ENCODE data around the gene TOE1.
A peak's percentile ranks its signal among the peaks of the same experiment; 100 is the strongest.

TOE1 gene

DNA sequence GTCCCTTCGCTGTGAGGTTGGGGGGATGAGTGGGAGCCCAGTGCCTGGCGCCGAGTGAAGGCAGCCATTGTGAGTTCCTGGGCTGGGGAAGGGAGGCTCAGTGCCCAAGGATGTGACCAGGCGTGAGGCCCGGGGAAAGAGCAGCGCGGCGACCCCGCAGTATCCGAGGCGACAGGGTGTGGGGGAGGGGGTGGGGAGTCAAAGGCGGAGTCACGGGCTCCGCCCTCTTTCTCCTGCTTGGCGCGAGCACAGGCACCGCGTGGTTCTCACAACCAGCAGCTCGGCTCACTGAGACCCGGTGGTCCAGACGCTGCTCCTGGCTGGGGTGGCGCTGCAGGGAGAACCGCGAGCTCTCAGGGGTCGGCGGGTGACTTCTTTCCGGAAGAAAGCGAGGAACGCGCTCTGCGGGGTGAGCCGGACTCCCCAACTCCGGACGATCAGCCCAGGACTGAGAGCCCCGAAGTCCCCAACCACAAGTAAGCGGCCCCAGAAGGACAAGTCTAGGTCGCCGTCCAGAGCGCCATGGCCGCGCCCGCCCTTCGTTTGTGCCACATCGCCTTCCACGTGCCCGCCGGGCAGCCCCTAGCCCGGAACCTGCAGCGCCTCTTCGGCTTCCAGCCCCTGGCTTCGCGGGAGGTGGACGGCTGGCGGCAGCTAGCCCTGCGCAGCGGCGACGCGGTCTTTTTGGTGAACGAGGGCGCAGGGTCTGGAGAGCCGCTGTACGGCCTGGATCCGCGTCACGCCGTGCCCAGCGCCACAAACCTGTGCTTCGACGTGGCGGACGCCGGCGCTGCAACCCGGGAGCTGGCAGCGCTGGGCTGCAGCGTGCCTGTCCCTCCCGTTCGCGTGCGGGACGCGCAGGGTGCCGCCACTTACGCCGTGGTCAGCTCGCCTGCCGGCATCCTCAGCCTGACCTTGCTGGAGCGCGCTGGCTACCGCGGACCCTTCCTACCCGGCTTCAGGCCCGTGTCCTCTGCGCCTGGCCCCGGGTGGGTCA is 13.0 kb upstream of the TOE1 start, which contains the start of gene HPDL:
TSS of gene HPDL (plus strand) at position 269 of the 997 bp plus-strand sequence. CDS start at position 523, 254 bp downstream.
- DNase-seq (ENCODE audit: low read depth): peak; percentile 47

DNA sequence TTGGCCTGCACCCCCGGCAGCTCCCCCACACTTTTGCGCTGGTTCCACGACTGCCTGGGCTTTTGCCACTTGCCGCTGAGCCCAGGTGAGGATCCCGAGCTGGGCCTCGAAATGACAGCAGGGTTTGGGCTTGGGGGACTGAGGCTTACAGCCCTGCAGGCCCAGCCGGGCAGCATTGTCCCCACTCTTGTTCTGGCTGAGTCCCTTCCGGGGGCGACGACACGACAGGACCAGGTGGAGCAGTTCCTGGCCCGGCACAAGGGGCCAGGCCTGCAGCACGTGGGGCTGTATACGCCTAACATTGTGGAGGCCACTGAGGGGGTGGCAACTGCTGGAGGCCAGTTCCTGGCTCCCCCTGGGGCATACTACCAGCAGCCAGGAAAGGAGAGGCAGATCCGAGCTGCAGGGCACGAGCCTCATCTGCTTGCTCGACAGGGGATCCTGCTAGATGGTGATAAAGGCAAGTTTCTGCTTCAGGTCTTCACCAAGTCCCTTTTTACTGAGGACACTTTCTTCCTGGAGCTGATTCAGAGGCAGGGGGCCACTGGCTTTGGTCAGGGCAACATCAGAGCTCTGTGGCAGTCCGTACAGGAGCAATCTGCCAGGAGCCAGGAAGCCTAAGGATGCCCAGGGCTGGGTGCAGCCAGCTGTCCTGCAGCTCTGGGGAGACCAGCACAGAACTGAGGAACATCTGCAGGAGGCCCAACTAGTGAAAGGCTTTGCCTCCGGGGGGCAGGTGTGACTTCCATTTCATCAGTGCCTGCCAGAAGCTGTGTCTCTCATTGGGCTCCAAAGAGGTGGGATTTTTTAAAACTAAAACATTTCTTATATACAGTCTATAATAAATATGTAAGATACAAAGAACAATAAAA is 12.1 kb upstream of the TOE1 start:
- no peak for DNase-seq (ENCODE audit: low read depth)

DNA sequence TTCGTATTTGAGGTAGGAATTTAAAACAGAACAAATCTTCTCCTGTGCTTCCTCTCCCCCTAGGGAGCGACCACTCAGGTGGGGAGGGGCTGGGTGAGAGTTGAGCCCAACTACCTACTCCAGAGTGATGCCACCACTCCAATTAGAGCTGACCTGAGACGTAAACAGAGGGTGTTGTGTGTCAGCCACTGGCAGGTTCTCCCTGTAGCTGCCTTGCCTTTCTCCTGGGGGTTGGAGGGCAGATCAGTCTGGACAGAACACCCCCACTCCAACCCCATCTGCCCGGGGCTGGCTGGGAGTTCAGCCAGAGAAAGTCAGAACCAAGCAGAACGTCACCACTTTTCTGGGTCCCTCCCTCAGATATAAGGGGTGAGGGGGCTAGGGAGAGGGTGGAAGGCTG is 11.3 kb upstream of the TOE1 start:
- DNase-seq (ENCODE audit: low read depth): no peak

DNA sequence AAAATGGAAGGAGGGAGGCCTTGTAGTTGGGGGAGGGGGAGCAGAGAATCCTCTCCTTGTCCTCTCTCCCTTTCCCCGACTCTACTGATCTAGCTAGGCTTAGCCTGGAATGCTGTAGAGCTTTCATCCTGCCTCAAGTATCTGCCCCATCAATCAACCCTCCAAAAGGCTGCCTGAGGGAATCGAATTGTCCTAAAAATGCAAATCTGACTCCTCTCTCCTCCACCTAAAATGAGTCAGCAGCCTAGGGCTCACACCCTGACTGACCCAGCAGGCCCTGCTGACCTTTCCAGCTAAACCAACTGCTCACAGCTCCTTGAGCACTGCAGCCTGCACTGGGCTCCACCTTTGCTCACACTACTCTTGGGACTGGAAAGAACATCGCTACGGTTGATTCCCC is 10.5 kb upstream of the TOE1 start:
- DNase-seq (ENCODE audit: low read depth): no peak

DNA sequence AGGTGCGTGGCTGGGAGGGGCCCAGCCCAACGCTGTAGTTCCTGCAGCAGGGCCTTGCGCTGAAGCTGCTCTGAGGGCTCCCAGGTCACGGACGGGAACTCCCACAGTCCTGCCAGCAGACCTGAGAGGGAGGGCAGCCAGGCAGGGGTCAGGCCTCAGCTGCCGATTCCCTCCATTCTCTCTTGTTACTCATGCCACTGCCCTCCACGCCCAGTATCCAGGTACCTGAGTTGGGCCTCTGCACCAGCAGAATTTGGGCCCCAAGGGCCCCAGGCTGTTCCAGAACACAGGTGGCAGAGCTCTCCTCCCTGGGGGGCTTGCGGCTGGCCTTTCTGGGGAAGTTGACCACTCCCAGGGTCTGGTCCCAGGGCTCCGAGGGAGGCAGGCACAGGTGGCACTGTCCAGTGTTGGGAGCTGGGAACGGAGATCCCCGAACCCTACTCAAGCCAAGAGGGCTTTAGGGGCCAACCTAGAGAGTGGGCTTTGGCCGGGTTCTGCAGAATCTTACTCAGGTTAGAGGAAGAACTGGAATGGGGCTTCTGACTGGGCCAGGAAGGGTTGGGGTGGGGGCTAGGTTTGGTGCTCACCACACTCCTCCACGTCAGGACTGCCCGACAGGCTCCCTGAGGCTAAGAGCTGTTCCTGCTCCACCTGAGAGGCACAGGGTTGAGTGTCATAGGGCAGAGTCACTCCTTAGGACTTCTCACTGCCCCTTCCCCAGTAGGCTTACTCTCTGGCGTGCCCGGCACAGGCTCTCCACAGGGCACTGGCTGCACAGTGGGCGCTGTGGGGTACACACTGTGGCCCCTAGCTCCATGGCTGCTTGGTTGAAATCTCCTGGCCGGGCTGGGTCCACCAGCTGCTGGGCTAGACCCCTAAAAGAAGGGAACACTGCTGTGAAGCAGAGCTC is 8.3 kb upstream of the TOE1 start:
- DNase-seq (ENCODE audit: low read depth): no peak

DNA sequence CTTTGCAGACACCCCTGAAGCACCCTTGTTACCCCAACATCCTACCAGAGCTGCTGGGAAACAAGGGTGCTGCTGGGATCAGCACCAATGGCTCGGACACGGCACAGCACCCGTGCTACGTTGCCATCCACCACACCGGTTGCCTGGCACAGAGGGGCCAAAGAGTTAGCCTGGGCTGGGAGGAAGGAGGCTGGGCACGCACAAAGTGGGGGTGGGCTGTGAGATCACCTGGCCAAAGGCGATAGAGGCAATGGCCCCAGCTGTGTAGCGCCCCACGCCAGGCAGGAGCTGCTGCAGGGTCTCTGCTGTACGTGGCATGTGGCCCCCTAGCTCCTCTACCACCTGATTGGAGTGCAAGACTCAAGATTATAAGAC is 7.6 kb upstream of the TOE1 start:
- DNase-seq (ENCODE audit: low read depth): no peak

DNA sequence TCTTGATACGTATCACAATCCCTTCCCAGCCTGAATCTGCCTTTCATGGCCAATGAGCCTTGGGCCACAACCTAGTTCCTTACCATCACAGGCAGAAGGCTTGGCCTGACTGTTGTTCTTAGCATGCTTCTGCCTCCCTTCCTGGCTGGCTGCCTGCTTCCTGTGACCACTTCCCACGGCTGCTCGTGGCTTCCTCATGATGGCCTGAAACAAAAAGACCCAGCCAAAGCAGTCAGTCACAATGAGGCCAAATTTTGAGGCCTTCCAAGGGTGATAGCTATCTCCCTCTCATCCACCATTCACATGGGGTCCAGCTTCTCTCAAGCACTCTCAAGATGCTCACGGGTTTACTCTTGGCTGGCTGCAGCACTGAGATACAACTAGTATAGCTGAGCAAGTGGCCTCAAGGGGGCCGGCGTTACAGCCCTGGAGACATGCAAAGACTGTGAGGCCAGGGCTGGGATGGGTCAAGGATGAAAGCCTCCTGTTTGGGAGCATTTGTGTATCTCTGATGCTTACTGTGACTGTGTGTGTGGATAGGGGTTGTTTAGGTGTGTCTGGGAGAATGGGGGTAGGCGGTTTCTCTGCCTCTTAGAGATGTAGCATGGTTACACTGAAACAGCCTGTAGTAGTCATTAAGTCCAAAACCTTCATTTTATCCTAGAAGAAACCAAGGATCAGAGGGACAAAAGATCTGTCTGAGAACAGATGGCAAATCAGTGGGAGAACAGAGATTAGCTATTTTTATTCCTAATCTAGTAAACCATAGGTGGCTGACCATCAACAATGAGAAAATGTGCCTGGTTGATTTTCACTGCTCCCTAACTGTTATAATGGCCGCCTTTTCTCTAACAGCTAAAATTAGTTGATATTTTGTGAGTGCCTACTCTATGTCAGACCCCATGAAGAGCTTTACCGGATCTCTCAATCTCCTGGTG is 5.4 kb upstream of the TOE1 start:
- no peak for DNase-seq (ENCODE audit: low read depth)

DNA sequence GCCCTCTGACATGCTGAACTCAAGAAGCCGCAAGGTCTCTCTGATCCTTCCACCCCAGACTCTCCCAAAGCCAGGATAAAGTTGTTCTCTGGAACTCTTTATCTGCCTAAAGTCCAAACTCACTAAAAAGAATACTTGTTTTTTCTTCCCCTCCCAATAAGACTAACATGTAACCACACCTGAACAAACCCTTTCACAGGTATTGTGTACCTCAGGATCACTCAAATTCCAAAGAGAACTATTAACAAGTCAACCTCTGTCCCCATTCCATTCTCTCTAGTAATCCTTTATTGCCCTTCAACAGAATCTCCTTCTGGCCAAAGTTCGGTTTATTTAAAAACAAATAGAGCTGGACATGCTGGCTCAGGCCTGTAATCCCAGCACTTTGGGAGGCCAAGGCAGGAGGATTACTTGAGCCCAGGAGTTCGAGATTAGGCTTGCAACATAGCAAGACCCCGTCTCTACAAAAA is 4.1 kb upstream of the TOE1 start:
- DNase-seq (ENCODE audit: low read depth): no peak

DNA sequence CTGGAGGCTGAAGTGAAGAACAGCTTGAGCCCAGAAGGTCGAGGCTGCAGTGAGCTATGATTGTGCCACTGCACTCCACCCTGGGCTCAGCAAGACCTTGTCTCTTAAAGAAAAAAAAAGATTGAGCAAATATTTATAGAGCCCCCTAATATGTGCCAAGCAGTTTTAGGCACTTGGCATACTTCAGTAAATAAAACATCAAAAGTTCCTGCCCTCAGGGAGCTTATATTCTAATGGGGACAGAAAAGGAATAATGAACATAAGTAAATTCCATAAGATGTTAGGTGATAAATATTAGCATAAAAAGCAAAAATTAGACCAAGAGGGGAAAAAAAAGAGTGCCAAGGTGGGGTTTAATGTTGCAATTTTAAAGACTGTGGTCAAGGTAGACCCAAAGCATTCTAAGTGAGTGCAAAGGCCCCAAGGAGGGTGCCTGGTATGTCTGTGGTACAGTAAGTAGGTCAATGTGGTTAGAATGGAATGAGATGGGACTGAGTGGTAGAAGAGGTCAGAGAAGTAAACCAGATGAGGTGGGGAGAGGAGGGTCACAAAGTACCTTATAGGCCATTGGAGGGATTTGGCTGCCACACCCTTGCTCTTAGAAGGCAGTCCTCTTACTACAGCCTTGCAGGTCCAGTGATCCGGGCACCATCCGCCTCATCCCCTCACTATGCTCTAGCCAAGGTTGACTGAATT is 2.2 kb upstream of the TOE1 start:
- DNase-seq (ENCODE audit: low read depth): no peak

DNA sequence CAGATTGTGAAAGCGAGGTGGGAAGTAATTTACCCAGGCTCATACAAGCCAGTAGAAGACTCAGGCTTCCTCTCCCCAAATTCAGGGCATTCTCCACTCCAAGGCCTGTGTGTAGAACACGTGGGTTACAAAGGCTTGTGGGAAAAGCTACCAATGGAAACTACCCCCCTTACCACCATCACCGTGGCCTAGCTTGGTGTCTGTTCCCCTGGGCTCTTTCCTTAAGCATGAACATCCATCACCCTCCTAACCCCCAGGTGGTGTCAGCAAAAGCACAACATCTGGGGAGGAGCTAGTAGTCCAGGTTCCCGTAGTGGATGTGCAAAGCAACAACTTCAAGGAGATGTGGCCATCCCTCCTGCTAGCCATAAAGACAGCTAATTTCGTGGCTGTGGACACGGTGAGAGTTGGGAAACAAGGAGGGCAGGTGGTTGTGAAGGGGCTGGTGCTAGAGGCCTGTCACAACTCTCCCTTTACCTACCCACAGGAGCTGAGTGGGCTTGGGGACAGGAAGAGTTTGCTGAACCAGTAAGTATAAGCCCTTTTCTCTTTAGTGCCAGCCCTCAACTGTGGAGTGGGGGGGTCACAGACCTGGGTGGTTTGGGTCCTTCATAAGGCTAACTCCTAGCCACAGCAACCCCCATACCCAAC is 971 bp downstream of the TOE1 start:
- no peak for DNase-seq (ENCODE audit: low read depth)

DNA sequence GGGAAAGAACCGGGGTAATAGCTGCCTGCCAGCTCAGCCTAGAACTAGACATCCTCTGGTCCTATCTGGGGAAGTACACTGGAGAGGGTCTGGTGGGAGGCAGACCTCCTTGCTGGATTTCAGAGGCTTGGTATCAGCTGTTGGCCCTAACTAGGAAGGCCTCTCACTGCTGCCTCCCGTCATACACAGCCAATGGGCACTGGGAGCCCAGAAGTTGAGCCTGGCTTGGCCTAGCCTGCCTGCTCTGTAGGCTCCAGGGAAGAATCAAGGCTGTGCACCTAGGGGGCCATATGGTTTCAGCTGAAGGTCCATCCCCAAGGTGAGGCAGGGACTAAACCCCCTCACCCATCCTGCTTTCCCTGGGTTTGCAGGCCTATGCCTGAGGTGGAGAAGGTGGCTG is 4.5 kb downstream of the TOE1 start:
- DNase-seq (ENCODE audit: low read depth): no peak

DNA sequence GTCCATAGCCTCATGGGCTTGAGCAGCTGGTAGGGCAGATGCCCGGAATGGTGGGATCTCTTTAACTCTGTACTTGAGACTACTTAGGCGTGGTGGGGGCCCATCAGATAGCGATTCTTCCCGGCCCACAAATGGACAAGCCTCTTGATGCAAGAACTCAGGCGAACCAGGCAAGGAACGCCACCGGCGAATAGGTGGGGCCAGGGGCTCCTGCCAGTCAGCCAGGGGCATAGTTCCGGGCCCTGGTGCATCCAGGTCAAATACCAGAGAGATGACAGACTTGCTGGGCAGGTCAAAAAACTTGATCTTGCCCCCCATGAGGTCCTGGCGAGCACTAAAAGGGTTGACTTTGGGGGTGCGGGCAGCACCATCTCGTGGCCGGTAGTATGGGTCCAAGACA is 5.0 kb downstream of the TOE1 start:
- DNase-seq (ENCODE audit: low read depth): no peak

DNA sequence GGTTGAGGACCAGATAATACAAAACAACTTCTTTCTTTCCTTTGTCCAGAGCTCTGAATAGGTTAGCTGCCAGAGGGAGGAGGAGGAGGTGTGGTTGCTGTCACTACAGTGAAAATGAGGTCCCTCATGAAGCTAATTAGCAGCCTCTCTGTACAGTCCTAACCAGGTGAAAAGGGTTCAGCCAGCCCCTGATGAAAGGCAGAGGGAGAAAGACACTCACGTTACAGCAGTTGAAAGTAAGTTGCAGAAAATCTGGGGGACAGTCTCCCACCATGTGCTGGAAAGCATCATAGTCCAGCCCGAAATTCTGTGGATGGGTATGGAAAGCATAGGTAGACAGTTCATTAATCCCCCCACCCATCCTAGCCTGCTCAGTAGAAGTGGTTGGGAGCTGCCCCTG is 6.5 kb downstream of the TOE1 start:
- DNase-seq (ENCODE audit: low read depth): no peak

DNA sequence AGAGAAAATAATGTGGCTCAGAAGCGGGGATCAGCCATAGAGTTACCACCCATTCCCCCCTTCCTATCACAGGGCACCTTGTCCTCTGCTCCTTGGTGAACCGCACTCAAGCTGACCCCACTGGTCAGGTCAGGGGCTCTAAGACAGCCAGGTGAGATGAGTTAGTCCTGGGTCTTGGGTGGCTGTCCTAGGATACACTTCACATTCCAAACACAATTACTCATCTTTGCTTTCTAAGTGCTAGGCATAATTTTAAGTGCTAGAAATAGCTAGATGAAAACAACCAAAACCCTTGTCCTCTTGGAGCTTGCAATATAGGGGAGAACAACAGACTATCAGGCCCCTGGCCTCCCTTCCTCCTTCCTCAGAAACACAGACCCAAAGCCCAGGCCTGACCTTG is 8.1 kb downstream of the TOE1 start:
- no peak for DNase-seq (ENCODE audit: low read depth)

DNA sequence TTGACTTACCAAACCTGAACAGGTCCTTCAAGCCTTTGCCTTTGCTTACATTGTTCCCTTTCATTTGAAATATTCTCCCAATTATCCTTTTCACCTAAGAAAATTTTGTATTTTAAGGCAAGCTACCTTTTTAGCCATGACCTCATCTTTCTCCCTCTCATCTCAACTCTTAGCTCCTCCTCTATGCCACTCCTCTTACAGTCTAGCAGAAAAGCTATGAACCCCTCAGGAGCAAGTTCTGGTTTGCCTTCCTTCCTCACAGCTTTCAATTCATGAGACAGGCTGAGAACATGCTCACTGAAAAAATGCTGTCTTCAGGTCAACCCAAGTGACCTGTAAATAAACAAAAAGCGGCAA is 8.6 kb downstream of the TOE1 start:
- DNase-seq (ENCODE audit: low read depth): no peak

DNA sequence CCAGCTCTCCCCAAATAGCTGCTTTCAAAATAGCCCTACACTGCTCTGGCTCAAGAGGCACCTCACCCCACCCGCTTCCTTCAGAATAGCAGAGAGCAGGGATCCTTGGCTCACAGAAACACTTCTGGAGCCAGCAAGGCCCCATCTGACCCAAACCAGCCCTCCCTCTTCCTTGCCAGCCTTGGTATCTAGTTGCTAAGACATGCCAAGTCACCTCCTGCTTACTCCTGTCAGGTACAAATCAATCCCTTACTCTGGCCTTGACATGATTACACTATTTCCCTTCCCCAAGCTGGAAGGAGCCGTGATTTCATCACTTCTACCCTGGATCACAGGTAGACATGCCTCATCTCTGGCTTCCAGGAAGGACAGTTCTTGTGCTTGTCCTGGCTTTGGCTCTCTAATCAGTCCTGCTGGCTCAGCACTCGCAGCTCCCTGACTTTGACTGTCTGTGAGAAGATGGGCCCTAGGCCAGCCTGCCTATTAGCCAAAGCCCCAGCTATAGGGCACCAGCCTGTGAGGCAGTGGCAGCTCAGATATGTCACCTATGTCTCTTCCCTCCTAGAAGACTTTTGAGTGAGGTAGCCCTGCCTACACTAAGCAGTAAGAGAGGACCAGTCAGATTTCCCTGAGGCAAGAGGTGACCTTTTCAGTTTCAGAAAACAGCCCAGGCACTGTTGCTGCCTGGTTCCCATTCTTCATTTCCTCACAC is 9.2 kb downstream of the TOE1 start:
- no peak for DNase-seq (ENCODE audit: low read depth)

DNA sequence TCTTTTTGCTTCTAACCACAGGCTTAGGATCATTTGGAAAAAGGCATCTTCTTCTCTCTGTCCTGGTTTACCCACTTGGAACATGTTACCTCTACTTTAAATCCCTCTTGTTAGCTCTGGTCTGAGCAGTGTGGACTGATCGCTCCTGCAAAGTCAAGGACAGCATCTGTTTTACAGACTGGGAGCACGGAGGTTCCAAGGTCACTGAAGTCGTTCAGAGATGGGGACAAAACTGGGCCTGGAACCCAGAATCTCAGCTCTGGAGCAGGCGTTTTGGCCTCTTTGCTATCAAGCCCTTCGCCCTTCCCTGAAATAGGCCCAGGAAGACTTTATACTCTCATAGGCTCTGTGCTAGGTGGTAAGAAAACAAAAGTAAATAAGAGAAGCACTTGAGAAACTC is 11.5 kb downstream of the TOE1 start:
- no peak for DNase-seq (ENCODE audit: low read depth)

DNA sequence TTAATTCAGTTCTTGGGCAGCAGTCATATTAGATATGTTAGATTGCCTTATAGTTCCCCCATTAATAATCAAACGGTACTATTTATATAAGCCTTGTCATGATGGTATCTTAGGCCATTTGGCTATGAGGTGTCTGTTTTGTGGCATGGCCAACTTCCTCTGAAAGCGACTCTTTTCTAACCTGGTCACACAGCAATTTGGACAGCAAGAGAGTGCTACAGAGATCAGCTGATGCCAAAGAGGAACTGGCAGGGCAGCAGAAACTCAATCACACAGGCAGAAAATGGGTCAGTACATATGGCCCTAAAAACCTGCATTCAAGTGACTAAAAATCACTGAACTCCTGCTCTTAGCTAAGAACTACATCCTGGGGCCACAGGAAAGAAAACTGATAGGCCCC is 13.7 kb downstream of the TOE1 start:
- no peak for DNase-seq (ENCODE audit: low read depth)

DNA sequence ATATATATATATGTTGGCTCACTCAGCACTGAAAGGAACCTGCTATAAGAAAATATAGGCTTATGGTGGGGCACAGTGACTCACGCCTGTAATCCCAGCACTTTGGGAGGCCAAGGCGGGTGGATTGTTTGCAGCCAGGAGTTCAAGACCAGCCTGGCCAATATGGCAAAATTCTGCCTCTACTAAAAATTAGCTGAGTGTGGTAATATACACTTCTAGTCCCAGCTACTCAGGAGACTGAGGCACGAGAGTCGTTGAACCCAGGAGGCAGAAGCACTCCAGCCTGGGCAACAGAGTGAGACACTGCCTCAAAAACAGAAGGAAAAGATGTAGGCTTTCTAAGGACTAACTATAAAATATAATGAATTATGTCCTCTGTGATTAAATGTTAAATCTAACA is 14.9 kb downstream of the TOE1 start:
- no peak for DNase-seq (ENCODE audit: low read depth)
